ENCODE results near the gene THAP3.
"Not testable (repeated sequence)": the region's sequence is repeated elsewhere in the genome, so short reads cannot be mapped to it uniquely, and the experiment has no call there.

THAP3 gene

DNA sequence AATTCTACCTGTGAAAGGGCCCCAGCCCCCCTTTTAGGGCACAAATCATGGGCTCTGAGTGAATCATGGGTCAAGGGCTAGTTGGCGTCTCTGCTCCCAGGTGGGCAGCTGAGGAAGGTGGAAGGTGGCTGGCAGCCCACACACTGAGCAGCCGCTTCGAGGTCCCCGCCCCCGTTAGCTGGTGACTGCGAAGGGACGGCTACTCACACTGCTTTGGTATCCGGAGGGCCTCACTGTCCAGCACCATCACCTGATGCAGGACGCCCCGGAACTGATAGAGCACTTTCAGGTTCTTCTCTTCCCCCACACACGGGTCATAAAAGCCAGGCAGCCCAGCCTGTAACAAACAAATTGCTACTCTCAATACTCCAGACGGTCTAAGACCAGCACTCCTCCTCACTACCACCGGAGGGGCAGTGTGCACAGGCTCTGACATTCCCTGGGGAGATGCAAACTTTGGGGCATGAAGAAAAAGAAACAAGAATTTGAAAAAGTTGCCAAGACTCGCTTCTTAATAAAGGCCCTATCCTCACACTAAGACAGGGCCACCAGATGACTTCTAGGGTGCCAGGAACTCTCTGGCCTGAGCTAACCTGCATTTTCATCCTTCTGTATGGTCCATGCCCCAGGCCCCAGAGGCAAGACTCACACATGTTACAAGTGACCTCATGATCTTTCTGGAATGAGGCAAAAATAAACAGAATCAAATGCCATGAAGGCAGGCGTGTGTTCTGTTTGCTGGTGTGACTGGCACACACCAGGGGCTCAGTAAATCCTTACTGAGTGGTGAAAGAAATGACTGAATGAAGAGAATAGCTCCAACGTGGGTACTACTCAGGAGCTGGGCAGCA is 11.5 kb downstream of the THAP3 start:
- no peak for DNase-seq

DNA sequence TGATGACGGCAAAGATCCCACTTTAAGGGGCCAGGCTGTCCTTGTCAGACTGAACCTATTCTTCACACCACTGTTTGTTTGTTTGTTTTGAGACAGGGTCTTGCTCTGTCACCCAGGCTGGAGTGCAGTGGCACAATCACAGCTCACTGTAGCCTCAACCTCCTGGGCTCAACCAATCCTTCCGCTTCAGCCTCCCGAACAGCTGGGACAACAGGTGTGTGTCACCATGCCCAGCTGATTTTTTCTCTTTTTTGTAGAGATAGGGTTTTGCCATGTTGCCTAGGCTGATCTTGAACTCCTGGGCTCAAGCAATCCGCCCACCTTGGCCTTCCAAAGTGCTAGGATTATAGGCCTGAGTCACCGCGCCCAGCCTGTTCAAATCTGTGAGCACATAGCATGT is 12.1 kb downstream of the THAP3 start:
- DNase-seq = not testable (repeated sequence)

DNA sequence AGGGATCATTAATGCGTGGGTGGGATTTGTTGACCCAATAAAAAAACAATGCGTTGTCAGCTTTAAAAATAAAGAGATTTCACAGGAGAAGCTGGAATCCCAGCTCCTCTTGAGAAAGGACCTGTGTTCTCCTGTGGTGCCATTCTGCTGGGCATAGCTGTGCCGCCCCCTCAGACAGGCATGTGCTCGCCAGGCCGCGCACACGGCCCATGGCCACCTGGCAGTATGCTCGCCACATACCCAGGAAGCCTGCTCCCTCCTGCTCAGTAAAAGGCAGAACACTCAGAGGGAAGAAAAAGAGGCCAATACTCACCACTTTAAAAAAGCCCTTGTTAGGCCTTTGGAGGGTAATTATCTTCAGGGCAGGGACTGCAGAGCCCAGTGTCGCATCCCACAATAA is 13.1 kb downstream of the THAP3 start:
- no peak for DNase-seq

DNA sequence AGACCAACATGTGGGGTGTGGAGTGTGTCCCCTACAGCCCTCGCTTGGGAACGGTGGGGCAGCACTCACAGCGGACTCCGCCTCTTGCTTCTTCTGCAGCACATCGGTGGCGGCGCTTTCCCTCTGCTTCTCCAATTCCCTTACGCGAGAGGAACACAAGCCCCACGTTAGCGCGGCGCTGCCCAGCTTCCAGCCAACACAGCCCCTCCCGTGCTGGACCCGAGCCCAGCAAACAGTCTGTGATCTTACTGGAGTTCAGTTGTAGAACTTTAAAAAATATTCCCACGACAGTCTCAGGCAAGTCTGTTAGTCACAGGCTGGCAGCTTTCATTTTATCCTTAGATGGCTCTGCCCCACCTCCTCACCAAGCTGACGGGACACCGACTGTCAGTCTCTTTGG is 13.6 kb downstream of the THAP3 start:
- peak; percentile 45 for DNase-seq

DNA sequence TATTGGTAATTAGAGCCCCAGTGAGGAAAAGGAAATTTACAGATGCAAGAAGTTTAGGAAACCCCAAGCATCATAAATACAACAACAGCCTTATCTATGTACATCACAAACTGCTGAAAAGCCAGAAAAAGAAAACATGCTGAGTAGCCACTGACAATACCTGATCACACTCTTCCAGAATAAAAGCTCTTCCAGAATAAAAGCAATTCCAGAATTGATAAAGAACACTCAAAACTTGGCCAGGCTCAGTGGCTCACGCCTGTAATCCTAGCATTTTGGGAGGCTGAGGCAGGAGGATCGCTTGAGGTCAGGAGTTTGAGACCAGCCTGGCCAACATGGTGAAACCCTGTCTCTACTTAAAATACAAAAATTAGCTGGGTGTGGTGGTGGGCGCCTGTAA is 16.2 kb downstream of the THAP3 start:
- DNase-seq = not testable (repeated sequence)

DNA sequence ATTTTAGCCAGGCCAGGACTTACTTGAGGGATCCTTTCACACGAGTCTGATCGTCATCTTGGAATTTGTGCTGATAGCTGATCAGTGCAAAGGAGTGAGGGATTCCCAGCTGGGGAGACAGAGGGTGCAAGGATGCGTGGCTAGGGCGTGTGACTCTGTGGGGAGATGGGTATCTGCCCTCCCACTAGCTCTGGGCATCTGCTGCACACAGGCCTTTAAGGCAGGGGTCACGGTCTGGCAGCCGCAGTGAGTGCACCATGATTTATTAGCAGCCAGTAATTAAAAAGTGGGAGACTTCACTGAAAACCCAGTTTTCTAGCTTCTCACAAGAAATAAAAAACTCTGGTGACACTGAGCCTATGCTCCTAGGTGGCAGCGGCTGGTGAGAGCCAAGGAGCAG is 20.4 kb downstream of the THAP3 start:
- DNase-seq = no peak

DNA sequence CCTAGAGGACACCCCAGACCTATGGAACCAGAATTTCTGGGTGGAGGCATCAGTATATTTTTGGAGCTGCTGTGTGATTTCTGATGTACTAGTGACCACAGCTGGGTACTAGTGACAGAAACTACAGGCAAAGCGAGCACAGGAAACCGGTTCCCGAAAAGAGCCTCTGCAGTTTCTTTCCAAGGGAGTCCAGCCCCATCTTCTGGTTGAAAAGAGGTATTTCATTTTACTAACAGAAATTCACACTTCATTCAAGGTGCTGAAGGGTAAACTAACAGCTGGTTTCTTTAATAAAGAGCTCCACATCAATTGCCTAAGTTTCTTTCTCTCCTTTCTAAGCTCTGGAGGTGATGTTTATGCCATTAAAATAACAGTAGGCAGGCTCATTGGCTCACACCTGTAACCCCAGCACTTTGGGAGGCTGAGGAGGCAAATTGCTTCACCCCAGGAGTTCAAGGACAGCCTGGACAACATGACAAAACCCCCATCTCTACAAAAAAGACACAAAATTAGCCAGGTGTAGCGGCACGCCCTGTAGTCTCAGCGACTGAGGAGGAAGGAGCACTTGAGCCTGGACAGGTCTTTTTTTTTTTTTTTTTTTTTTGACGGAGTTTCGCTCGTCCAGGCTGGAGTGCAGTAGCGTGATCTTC is 22.0 kb downstream of the THAP3 start:
- DNase-seq = peak; percentile 37

DNA sequence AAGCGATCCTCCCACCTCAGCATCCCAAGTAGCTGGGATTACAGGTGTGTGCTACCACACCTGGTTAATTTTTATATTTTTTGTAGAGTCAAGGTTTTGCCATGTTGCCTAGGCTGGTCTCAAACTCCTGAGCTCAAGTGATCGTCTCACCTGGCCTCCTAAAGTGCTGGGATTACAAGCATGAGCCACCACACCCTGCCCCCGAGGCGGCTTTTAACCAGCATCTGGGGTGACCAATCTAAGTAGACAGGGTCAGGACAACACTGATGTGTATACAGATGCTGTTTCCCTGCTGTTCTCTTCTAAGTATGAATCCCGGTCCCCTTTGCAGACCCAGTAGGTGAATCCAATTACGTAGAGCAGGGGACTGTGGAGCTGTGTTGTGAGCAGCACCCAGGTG is 23.9 kb downstream of the THAP3 start:
- no peak for DNase-seq

DNA sequence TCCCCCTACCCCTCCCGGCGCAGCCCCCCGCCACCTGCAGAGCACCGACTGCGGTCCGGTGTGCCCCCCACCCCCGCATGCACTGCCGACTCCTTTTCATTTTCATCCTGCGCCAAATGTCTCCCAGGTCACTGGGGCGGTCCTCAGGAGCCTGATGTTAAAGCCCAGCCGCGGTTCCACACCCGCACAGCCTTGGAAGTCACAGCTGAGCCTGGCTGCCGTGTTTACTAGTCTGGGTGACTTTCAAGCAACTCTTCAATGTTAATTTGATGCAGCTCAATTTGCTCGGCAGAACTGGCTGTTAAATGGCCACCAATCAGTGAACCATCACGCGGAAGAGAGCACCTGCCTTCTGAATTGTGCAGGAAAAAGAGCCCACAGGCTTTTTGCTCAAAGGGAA is 27.2 kb downstream of the THAP3 start:
- no peak for DNase-seq

DNA sequence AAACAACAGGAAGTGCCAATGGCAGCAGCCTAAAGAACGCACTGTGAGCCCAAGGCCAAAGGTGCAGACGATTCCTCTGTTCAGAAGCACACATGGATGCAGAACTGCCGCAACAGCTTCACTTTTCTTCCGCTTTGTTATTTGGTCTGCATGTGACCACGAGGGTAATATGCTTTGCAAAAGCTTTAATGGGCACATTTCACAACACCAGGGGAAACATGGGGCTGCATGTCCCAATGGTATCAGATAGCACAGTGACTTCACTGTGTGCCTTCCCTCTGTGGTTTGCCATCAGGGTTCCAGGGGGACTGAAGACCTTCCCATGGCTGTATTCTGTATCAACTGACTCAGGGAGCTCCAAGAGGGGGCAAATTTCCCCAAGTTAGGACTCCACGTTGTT is 28.3 kb downstream of the THAP3 start:
- no peak for DNase-seq

DNA sequence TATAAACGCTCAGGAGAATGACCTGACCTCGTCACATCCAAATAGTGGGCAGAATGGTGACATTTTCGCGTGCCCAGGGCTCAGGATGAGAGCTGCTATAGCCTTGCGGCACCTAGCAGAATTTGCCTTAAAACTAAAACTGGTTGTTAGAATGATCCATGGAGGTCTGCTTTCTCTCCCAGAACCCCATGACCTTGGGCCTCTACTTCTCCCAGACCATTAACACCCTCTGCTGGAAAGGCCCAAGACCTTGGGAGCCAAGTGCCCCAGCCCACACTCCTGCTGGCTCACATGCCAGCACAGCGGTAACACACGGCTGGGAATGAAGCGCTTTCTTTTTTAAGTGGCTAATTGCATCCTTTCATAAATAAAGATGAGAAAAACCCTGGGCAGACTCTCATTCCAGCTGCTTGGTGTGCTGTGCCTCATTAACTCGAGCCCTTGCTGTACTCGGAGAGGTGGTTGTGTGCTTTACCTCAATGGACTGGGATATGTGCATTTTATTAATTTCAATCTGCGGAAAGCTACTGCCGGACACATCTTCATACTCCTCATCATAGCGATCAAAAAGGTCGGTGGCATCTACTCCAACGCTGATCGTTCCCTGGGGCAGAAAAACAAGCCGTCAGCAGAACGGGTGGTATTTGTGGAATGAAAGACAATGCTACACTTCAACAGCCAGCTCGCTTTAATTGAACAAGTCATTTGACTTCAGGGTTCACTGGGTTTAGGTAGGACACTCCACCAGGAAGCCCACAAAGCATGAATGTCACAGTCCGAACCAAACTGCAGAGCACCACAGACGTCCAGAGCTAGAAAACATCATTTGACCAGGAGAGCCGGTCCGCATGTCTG is 29.0 kb downstream of the THAP3 start:
- DNase-seq = no peak

DNA sequence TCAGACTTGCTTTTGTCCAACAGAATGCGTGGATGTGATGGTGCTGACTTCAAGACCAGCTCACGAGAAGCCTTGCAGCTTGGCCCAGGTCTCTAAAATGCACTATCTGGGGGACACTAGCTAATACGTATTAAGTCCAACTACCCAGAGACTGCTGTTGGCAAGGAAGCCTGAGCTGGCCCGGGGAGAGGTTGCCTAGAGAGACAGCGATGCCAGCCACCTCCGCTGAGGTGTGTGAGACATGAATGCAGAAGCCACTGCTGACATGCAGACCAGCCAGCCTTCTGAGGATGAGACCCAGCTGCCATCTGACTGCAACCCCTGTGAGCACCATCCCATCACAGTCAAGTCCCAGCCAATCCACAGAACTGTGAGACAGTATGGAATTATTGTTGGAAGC is 32.5 kb downstream of the THAP3 start:
- no peak for DNase-seq

DNA sequence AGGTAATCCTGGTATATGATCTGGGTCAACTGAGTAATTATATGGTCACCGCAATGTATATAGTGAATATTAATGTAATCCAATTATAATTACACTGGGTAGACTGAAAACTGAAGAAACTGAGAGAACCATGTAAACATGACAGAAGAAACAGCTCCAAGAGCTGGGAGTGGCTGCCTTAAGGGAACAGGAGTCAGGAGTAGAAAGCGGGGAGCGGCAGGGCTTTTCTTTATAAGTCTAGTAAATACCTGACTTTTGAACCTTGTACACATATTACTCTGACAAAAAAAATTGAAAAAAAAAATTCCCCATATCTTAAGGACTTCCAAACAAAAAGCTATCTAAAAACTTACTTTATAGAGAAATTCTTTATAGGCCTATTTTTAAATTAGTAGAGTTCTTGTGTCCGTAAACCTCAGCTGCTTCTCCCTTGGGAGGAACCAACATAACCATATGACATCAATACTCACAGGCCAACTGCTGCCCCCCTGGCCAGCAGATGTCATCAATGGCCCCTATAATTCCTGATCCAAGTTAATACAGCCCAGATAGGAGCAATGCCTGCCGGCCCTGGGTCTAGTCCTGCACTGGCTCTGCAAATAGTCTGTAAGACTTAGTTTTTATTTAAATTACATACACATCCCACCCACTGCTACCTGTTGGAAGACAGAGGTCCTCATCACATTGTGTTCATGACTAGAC is 33.8 kb downstream of the THAP3 start:
- no peak for DNase-seq

DNA sequence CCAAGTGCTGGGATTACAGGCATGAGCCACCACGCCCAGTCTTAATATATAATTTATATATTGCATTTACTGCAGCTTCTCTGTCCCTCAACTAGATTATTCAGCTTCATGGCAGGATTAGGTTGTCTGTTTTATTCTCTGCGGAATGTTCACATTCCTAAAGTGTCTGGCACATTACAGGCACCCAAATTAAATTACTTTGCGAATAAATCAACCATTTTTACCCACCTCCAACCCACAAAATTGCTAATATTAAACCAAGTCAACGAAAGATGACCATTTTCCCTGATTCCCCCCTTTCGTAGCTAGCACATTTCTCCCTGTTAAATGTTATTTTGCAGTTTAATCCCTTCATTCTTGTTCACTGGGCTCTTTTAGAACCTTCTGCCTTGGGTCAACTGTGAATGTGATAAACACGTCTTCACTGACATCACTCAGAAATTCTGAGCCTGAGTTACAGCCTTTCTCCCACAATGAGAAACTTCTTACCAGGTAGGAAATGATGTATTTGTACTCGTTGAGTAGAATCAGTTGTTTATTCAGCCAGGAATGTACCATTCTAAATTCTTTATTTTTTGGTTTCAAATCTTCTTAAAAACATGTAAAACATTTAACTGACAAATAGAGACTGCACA is 35.9 kb downstream of the THAP3 start:
- DNase-seq = no peak

DNA sequence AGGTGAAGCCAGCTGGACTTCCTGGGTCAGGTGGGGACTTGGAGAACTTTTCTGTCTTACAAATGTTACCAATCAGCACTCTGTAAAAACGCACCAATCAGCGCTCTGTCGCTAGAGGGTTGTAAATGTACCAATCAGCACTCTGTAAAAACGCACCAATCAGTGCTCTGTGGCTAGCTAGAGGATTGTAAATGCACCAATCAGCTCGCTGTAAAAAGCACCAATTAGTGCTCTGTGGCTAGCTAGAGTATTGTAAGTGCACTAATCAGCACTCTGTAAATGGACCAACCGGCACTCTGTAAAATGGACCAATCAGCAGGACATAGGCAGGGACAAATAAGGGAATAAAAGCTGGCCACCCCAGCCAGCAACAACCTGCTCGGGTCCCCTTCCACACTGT is 37.8 kb downstream of the THAP3 start:
- DNase-seq = not testable (repeated sequence)

DNA sequence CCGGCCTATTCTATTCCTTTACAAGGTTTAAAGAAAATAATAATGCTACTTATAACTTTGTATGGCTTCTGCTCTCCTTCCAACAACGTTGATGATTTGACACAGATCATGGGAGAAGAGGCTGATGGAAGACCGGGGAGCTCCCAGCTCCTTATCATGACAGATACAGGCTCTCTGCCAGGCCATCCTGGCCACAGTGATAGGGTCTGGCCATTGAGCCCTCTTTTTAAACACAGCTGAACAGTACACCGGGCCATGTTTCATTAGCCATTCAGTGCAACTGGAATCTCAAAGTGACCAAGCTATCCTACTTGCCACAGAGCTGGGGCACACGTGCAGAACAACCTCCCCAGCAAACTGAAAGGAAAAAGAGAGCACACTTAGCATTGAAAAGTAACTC is 42.0 kb downstream of the THAP3 start:
- no peak for DNase-seq

DNA sequence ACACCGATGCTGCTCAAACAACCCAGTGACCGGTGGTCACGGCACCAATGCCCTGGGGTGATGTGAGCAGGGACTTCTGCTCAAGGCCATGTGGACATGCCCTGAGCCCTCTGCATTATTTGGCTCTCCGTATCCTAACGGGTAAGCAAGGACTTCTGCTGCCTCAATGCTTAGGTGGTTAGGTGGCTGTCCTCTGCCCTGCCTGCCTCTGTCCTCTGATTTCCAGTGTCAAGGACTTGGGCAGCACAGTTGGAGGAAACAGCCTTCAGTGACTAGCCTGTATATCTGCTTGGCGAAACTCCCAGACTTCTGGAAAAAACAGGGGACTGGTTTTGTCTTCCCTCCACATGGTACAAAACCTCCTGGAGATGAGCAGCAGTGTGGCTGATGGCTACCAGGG is 42.5 kb downstream of the THAP3 start:
- DNase-seq = no peak

DNA sequence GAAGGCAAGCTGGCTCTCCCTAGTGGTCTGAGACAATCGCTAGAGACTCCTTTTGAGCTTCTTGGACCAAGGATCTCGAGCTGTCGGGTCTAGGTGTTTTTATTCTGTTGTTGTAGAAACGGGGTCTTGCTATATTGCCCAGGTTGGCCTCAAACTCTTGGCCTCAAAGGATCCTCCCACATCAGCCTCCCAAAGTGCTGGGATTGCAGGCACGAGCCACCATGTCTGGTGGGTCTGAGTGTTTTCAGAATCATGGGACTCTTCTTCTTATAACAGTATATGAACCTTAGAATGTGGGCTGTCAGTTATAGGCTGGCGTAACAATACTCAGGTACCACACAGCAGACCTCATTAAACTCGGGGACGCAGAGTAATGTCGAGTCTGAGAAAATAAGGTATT is 43.8 kb downstream of the THAP3 start:
- DNase-seq = no peak

DNA sequence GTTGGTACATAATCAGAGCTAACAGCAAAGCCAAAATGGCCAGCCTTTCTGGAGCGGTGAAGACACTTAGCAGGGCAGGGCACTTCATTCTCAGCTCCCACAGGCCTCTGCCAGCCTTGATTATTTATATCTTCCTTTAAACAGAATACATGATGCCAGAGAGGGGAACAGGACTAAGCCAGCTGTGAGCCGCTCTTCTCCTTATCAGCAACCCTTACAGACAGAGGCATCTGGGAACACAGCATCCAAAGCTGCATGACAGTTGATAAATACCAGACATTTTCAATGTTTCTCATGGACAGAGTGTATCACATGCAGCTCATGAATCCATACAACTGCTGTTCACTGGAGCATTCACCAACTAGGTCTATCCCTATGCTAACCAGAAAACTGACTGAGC is 47.9 kb downstream of the THAP3 start:
- DNase-seq = no peak

DNA sequence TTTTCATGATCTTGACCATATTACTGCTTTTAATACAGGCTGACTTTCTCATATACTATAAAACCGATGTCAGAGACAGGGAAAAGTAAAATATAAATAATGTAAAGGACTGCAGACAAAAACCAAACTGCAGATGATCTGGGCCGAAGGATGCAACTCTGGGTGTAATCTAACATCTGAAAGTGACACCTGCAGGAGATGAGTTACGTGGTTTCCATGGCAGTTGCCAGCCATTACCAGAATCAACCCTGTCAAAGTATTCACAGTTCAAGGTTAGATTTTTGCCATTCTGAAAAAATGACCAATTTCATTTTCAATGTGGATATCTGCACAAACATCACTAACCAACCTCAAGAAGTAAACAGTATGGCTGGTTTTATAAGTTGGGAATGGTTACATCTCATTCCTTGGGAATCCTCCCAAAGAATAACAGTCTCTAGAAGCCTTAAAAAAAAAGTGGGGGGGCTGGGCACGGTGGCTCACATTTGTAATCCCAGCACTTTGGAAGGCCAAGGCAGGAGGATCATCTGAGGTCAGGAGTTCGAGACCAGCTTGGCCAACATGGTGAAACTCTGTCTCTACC is 49.2 kb downstream of the THAP3 start:
- no peak for DNase-seq

DNA sequence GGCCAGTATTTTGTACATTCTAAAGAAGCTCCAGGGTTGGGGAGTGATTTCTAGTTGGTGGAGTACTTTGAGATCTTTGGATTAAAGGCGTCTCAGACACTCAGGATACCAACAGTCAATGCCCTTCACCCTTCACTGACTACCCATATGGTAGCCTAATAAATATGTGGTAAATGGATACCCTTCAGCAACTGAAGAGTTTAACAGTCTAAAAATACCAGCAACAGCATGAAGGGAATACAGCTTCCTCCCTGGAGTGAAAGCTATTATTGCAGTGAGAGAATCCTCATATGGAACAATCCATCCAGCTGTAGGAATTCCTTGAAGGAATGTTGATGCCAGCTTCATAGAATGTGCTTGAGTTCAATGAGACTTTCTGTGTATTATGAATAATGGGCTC is 50.1 kb downstream of the THAP3 start:
- DNase-seq = no peak

DNA sequence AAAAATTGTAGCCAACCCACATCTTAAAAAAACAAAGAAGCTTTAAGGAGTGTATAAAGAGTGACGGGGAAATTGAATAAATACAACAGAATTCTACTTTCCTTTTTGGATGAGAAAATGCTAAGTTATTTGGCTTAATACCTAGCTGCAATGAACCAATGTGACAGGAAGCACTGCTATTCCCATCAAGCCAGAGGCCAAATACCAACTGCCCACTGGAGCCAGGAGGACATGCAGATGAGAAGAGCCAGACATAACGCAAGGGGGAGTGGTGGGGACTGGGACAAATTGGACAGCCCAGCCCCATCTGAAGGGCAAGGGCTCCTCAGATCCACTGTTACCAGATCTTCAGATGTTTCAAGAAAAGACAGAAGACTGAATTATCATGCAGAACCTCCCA is 51.3 kb downstream of the THAP3 start:
- no peak for DNase-seq

Data from midbrain (tissue), 1 donor.